Left lung (tissue), 10 donors: ENCODE measurements around the gene COL5A1. TPM values are rescaled to one million over a fixed set of nuclear protein-coding genes. Genes with fewer than 3 reads are reported as not detected.
"Not testable (repeated sequence)": the region's sequence is repeated elsewhere in the genome, so short reads cannot be mapped to it uniquely, and the experiment has no call there.

Experiments
- ATAC-seq: fragments of 200-7000 bp; cut with Tn5 transposase; one replicate; pipeline ENCODE4 v1.9.1; 2020; ENCODE audit warnings: moderate library complexity
- DNase-seq, 4 donors: peaks; one replicate each; pipeline ENCODE4 v3.0.0-alpha.2; 2013 to 2020
- H3K27ac ChIP-seq, 2 donors: fragments of 200-600 bp; sonication (generic) in 1 of 2; one replicate each; pipeline versions ENCODE4 v1.5.0 to v1.8.0; 2020 to 2021
- H3K27me3 ChIP-seq, 2 donors: fragments of 200-600 bp; sonication (generic) in 1 of 2; one replicate each; pipeline versions ENCODE4 v1.5.0 to v1.8.0; 2020 to 2021
- H3K36me3 ChIP-seq, 2 donors: fragments of 200-600 bp; sonication (generic) in 1 of 2; one replicate each; pipeline versions ENCODE4 v1.5.0 to v1.8.0; 2020 to 2021
- H3K4me1 ChIP-seq, 2 donors: fragments of 200-600 bp; one replicate each; pipeline ENCODE4 v1.8.0; 2021
- H3K4me3 ChIP-seq, 2 donors: fragments of 200-600 bp; sonication (generic) in 1 of 2; one replicate each; pipeline versions ENCODE4 v1.5.0 to v1.8.0; 2020 to 2021; ENCODE audit warnings: mild to moderate bottlenecking in 1 of 2
- H3K9me3 ChIP-seq, 2 donors: fragments of 200-600 bp; sonication (generic) in 1 of 2; one replicate each; pipeline versions ENCODE4 v1.5.0 to v1.8.0; 2020 to 2021
- CTCF ChIP-seq, 2 donors: fragments of 200-600 bp; sonication (generic) in 1 of 2; IDR thresholded peaks; one replicate each; pipeline versions ENCODE4 v1.5.0 to v1.8.0; 2021; ENCODE audit warnings: antibody characterized with exemption in 2 of 2
- intact Hi-C, 2 donors: fragments of 100-400 bp; cut with DNase I; formaldehyde crosslinking; loops; one replicate each; pipeline versions ENCODE4 v1.11.2 to v1.14.2; 2022
- polyA plus RNA-seq, 6 donors: library from polyadenylated mRNA; unstranded; fragments of 120-200 nt; gene quantifications; one replicate each; pipeline ENCODE4 v1.2.1, GENCODE V29; 2013; ENCODE audit not compliant: insufficient read length in 6 of 6
- total RNA-seq, 2 donors: library from RNA; stranded (reverse); fragmentation: NEBNext Ultra II Directional; extraction: Animal tissue kit (Norgen Biotek cat#: 25700); gene quantifications; one replicate each; pipeline ENCODE4 v1.2.1, GENCODE V29; 2021
- donor health status: DM: no; HTN: yes; CAD: no.
- donor health status: DM: no; HTN: no; CAD: no.

Gene COL5A1
- total and polyA plus RNA-seq, 8 donors: 168 to 357 (median 213) TPM

GRCh38 chr9:134666208-134666607 is 24.6 kb downstream of the COL5A1 start:
- Histone ChIP-seq H3K36me3 (no peaks in the 10 kb centered on the region), H3K27me3 (no peaks in the 10 kb centered on the region), H3K9me3 (peaks cover 0 to 2% of the 10 kb centered on the region in 2 donors), H3K4me3 (no peak overlapping the region), H3K4me1 (peaks cover 6 to 24% of the 10 kb centered on the region in 2 donors), H3K27ac (no peak overlapping the region)
- peak in 2 of 4 donors; percentile 18 to 19 for DNase-seq
- intact Hi-C loops: no loop called here
- no peak for TF ChIP-seq CTCF (IDR thresholded peaks at IDR 0.05)
- no peak for ATAC-seq

- Histone ChIP-seq H3K4me1 (peaks cover 8 to 30% of the 10 kb centered on the region in 2 donors), H3K4me3 (no peak overlapping the region), H3K9me3 (no peaks in the 10 kb centered on the region), H3K36me3 (no peaks in the 10 kb centered on the region), H3K27ac (no peak overlapping the region), H3K27me3 (no peaks in the 10 kb centered on the region)
- ATAC-seq (no peak), DNase-seq (no peak)
- TF ChIP-seq CTCF (IDR thresholded peaks at IDR 0.05): no peak
- intact Hi-C loops: no loop called here
Observed at GRCh38 chr9:134666831-134667230, 25.2 kb downstream of the COL5A1 start.

GRCh38 chr9:134668977-134669376 is 27.4 kb downstream of the COL5A1 start:
- H3K36me3 ChIP-seq, H3K9me3 ChIP-seq, DNase-seq, H3K27ac ChIP-seq, H3K4me3 ChIP-seq, intact Hi-C loops, H3K27me3 ChIP-seq, ATAC-seq: not testable (repeated sequence)
- H3K4me1 ChIP-seq: peaks cover 11 to 18% of the 10 kb centered on the region in 2 donors

- Histone ChIP-seq H3K27ac (no peak overlapping the region), H3K4me1 (peaks cover 11 to 18% of the 10 kb centered on the region in 2 donors), H3K9me3 (no peaks in the 10 kb centered on the region), H3K36me3 (no peaks in the 10 kb centered on the region), H3K4me3 (no peak overlapping the region), H3K27me3 (no peaks in the 10 kb centered on the region)
- TF ChIP-seq CTCF (IDR thresholded peaks at IDR 0.05): no peak
- ATAC-seq (no peak), DNase-seq (no peak)
- intact Hi-C loops: no loop called here
Observed at GRCh38 chr9:134669399-134669955, 27.9 kb downstream of the COL5A1 start.

- no peaks in the 10 kb centered on the region for H3K36me3 ChIP-seq
- DNase-seq (no peak), ATAC-seq (no peak)
- H3K4me1 ChIP-seq: peaks cover 11 to 18% of the 10 kb centered on the region in 2 donors
- H3K27ac ChIP-seq: peak overlapping the region in 1 of 2 donors; percentile 44
- intact Hi-C loops: no loop called here
- no peaks in the 10 kb centered on the region for H3K9me3 ChIP-seq
- TF ChIP-seq CTCF (IDR thresholded peaks at IDR 0.05): no peak
- no peaks in the 10 kb centered on the region for H3K27me3 ChIP-seq
- H3K4me3 ChIP-seq: no peak overlapping the region
Observed at GRCh38 chr9:134670042-134670525, 28.5 kb downstream of the COL5A1 start.

GRCh38 chr9:134670851-134671281 is 29.3 kb downstream of the COL5A1 start:
- H3K4me3 ChIP-seq: no peak overlapping the region
- no peak for TF ChIP-seq CTCF (IDR thresholded peaks at IDR 0.05)

More at GRCh38 chr9:134670851-134671281, 29.3 kb downstream of the COL5A1 start:
- no peak for ATAC-seq
- Histone ChIP-seq H3K27ac (peak overlapping the region in 1 of 2 donors; percentile 44), H3K9me3 (peaks cover 0 to 6% of the 10 kb centered on the region in 2 donors), H3K36me3 (no peaks in the 10 kb centered on the region), H3K27me3 (no peaks in the 10 kb centered on the region), H3K4me1 (peaks cover 11 to 18% of the 10 kb centered on the region in 2 donors)
- peak in 2 of 4 donors; percentile 17 to 44 for DNase-seq
- intact Hi-C loops: no loop called here
